PC-9 (cell line): ENCODE measurements around the gene ADGRF1. TPM values are rescaled to one million over a fixed set of nuclear protein-coding genes. Genes with fewer than 3 reads are reported as not detected.
A peak's percentile ranks its signal among the peaks of the same experiment; 100 is the strongest.

Source experiments
- BruUV-seq: library from RNA; stranded (reverse); fragments of 400-500 nt; replicated peaks from 2 replicates; lab custom pipeline; 2021; lab: Mats Ljungman, UMichigan
- CTCF ChIA-PET: fragments of 300-600 bp; sonication (Branson Sonifier 250); formaldehyde crosslinking; loops from one replicate; lab custom pipeline; 2022; ENCODE audit warnings: antibody characterized with exemption; lab: Charles Lee
- POLR2A ChIA-PET: fragments of 300-600 bp; sonication (Branson Sonifier 250); formaldehyde crosslinking; loops from one replicate; lab custom pipeline; 2022; ENCODE audit warnings: antibody characterized with exemption; ENCODE audit not compliant: unreplicated experiment; lab: Charles Lee
- DNase-seq, 2 experiments: peaks; one replicate each; pipeline versions ENCODE4 v3.0.0 to v3.0.0-alpha.2; 2015 to 2022; ENCODE audit warnings: mixed read lengths in 1 of 2
- H2AFZ ChIP-seq: fragments of 200-600 bp; sonication (generic); 2 replicates; pipeline ENCODE4 v1.8.1; 2017; ENCODE audit warnings: antibody characterized with exemption
- H3F3A ChIP-seq: fragments of 200-600 bp; sonication (generic); 2 replicates; pipeline ENCODE4 v1.8.1; 2017; ENCODE audit warnings: antibody characterized with exemption, mild to moderate bottlenecking, low read depth; ENCODE audit not compliant: insufficient read depth
- H3K27ac ChIP-seq: fragments of 200-600 bp; sonication (generic); 2 replicates; pipeline ENCODE4 v1.6.1; 2016; ENCODE audit warnings: mixed run types
- H3K27me3 ChIP-seq: fragments of 200-600 bp; sonication (generic); 2 replicates; pipeline ENCODE4 v1.6.1; 2016; ENCODE audit warnings: low read depth, mixed run types; ENCODE audit not compliant: insufficient read depth
- H3K36me3 ChIP-seq: fragments of 200-600 bp; sonication (generic); 2 replicates; pipeline ENCODE4 v1.6.1; 2016; ENCODE audit warnings: low read depth, mixed run types
- H3K4me1 ChIP-seq: fragments of 200-600 bp; sonication (generic); replicated peaks from 2 replicates; pipeline ENCODE4 v1.6.1; 2016; ENCODE audit warnings: mixed run types; ENCODE audit not compliant: insufficient read depth
- H3K4me2 ChIP-seq: fragments of 200-600 bp; sonication (generic); 2 replicates; pipeline ENCODE4 v1.6.1; 2017; ENCODE audit warnings: mixed run types
- H3K4me3 ChIP-seq: fragments of 200-600 bp; sonication (generic); 2 replicates; pipeline ENCODE4 v1.6.1; 2016; ENCODE audit warnings: mixed run types
- H3K79me2 ChIP-seq: fragments of 200-600 bp; sonication (generic); 2 replicates; pipeline ENCODE4 v1.6.1; 2017; ENCODE audit warnings: low read depth, mixed run types
- H3K9me2 ChIP-seq: fragments of 200-600 bp; sonication (generic); 2 replicates; pipeline ENCODE4 v1.8.1; 2017; ENCODE audit warnings: mild to moderate bottlenecking; ENCODE audit not compliant: insufficient read depth
- H3K9me3 ChIP-seq: fragments of 200-600 bp; sonication (generic); 2 replicates; pipeline ENCODE4 v1.8.1; 2016; ENCODE audit warnings: low read depth; ENCODE audit not compliant: insufficient read depth
- H4K20me1 ChIP-seq: fragments of 200-600 bp; sonication (generic); 2 replicates; pipeline ENCODE4 v1.8.1; 2017; ENCODE audit not compliant: insufficient read depth
- CTCF ChIP-seq: fragments of 200-600 bp; sonication (generic); conservative IDR thresholded peaks from 2 replicates; pipeline ENCODE4 v1.6.1; 2017; ENCODE audit warnings: mixed run types, antibody characterized with exemption, mild to moderate bottlenecking, moderate library complexity
- EZH2 ChIP-seq: fragments of 200-600 bp; sonication (generic); IDR thresholded peaks from 2 replicates; pipeline ENCODE4 v1.8.0; 2017; ENCODE audit warnings: antibody characterized with exemption, low read depth
- intact Hi-C: fragments of 100-400 bp; cut with micrococcal nuclease; formaldehyde crosslinking; loops from one replicate; pipeline ENCODE4 v1.10.0; 2022; ENCODE audit not compliant: unreplicated experiment
- total RNA-seq: library from RNA; stranded (reverse); gene quantifications from 2 replicates; pipeline ENCODE4 v1.2.3, GENCODE V29; 2021

Gene ADGRF1
- total RNA-seq, 1 experiment from 2014 or later: 162 TPM

- Histone ChIP-seq H3F3A (no peaks in the 10 kb centered on the region), H3K4me1 (no peaks in the 10 kb centered on the region; the same call in 1 of the 2 replicates), H3K4me2 (no peak overlapping the region), H4K20me1 (no peaks in the 10 kb centered on the region), H3K79me2 (no peaks in the 10 kb centered on the region), H3K27ac (no peak overlapping the region), H3K4me3 (no peak overlapping the region), H3K9me3 (peaks cover 9% of the 10 kb centered on the region), H3K27me3 (no peaks in the 10 kb centered on the region), H3K36me3 (no peaks in the 10 kb centered on the region), H2AFZ (no peak overlapping the region), H3K9me2 (no peaks in the 10 kb centered on the region)
- DNase-seq: peak in 1 of 2 experiments; percentile 35
- BruUV-seq: no TSS peak
- intact Hi-C loops: no loop called here
- TF ChIP-seq CTCF: peak; percentile 58
- no peak for TF ChIP-seq EZH2
- CTCF ChIA-PET: no interaction called here
- POLR2A ChIA-PET: no interaction called here
Observed at GRCh38 chr6:47073125-47074110, 31.3 kb upstream of the ADGRF1 start.

- Histone ChIP-seq H3K9me2 (no peaks in the 10 kb centered on the region), H3K4me3 (no peak overlapping the region), H3K36me3 (no peaks in the 10 kb centered on the region), H2AFZ (no peak overlapping the region), H3F3A (no peaks in the 10 kb centered on the region), H4K20me1 (no peaks in the 10 kb centered on the region), H3K4me1 (no peaks in the 10 kb centered on the region; the same call in 1 of the 2 replicates), H3K27ac (no peak overlapping the region), H3K4me2 (no peak overlapping the region), H3K27me3 (no peaks in the 10 kb centered on the region), H3K9me3 (peaks cover 9% of the 10 kb centered on the region), H3K79me2 (no peaks in the 10 kb centered on the region)
- no peak for DNase-seq
- TF ChIP-seq CTCF: no peak
- no peak for TF ChIP-seq EZH2
- intact Hi-C loops: no loop called here
- no TSS peak for BruUV-seq
- POLR2A ChIA-PET: no interaction called here
- CTCF ChIA-PET: no interaction called here
Observed at GRCh38 chr6:47072667-47073066, 30.5 kb upstream of the ADGRF1 start.

GRCh38 chr6:47071681-47072080 is 29.5 kb upstream of the ADGRF1 start:
- no peaks in the 10 kb centered on the region for H4K20me1 ChIP-seq
- H3K27me3 ChIP-seq: no peaks in the 10 kb centered on the region
- H3K4me2 ChIP-seq: no peak overlapping the region
- H2AFZ ChIP-seq: no peak overlapping the region
- H3K36me3 ChIP-seq: no peaks in the 10 kb centered on the region
- TF ChIP-seq CTCF (no peak), EZH2 (no peak)
- CTCF ChIA-PET: no interaction called here
- H3K27ac ChIP-seq: no peak overlapping the region
- no peaks in the 10 kb centered on the region; the same call in 1 of the 2 replicates for H3K4me1 ChIP-seq
- POLR2A ChIA-PET: no interaction called here
- intact Hi-C loops: no loop called here
- BruUV-seq: no TSS peak
- H3F3A ChIP-seq: no peaks in the 10 kb centered on the region
- H3K9me3 ChIP-seq: peaks cover 9% of the 10 kb centered on the region
- no peaks in the 10 kb centered on the region for H3K9me2 ChIP-seq
- DNase-seq: no peak
- no peak overlapping the region for H3K4me3 ChIP-seq
- no peaks in the 10 kb centered on the region for H3K79me2 ChIP-seq
